CD4-positive, alpha-beta T cell treated with Interleukin-2 at 100 ng/mL for 4 hours (primary cell): Measurements from ENCODE around the gene FOLH1.
"Not testable (repeated sequence)": the region's sequence is repeated elsewhere in the genome, so short reads cannot be mapped to it uniquely, and the experiment has no call there.

Experiments
- DNase-seq: peaks from one replicate; pipeline ENCODE4 v3.0.0-alpha.2; 2020; ENCODE audit warnings: low spot score

Gene FOLH1

DNA sequence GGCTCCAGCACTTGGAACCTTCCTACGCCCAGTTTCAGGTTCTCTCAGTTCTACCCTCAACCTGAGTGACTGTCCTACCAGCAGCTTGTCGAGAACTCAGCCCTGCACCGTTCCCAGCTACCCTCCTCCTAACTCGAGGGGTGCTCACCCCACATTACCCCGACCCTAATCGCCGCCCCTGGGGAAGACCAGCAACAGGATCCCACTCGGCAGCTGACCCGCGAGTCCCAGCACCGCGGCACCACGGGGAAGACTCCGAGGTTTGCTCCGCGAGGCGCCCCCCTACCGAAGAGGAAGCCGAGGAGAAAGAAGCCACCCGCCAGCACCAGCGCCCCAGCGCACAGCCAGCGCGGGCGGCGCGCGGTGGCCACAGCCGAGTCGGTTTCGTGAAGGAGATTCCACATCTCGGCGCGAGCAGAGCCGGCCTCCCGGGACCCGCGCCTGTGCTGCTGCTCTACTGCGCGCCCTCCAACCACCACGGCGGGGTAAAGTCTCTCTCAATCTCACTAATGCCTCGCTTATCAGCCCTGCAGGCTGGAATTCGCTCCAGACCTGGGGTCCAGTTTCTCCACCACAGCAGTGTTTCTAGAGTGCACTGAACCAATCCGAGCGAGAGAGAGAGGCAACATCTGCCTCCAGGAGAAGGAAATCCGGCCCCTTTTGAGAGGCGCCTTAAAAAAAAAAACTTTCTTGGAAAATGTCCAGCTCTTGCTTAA, at the start of gene FOLH1:
Gene FOLH1, minus strand, starts transcription at position 597 of the 716 bp plus-strand sequence. Its CDS starts 193 bp downstream, at position 404.
- DNase-seq = no peak

DNA sequence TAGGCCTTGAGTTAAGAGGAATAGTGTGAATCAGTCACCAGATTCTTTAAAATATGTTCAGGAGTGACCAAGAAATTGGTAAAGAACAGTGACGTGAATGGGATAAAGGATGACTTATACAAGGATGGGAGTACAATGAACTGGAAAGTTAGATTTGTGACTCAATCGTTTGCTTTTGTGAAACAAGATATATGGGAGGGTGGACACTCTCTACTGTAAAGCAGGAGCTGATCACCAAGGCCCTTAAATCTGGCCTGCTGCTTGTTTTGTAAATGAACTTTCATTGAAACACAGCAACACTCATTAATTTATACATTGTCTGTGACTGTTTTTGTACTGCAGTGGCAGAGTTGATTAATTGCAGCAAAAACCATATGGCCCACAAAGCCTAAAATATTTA, 46.7 kb upstream of the FOLH1 start:
- not testable (repeated sequence) for DNase-seq

DNA sequence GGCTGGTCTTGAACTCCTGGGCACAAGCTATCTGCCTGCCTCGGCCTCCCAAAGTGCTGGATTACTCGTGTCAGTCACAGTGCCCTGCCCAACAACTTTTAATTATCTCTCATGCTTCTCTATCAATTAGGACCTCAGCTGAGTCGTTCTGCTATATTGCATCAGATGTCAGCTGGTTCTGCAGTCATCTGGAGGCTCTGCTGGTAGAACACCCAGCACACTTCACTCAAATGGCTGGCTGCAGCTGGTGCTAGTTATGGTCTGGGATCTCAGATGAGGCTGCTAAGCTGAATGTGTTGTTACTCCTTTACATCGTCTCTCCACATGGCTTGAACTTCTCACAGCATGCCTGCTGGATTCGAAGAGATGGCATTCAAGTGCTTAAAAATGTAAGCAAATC, 42.8 kb upstream of the FOLH1 start:
- not testable (repeated sequence) for DNase-seq

DNA sequence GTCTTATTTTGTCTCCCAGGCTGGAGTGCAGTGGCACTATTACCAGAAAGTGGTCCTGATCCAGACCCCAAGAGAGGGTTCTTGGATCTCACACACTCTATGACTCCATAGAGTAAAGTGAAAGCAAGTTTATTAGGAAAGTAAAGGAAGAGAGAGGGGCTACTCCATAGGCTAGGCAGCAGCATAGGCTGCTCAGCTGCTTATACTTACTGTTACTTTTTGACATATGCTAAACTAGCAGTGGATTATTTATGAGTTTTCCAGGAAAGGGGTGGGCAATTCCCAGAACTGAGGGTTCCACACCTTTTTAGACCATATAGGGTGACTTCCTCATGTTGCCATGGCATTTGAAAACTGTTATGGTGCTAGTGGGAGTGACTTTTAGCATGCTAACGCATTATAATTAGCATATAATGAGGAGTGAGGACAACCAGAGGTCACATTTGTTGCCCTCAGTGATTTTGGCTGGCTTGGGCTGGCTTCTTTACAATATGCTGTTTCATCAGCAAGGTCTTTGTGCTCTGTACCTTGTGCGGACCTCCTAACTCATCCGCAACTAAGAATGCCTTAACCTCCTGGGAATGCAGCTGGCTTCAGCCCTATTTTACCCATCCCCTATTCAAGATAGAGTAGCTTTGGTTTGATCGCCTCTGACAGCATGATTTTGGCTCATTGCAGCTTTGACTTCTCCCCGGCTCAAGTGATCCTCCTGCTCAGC, 42.2 kb upstream of the FOLH1 start:
- DNase-seq = not testable (repeated sequence)

DNA sequence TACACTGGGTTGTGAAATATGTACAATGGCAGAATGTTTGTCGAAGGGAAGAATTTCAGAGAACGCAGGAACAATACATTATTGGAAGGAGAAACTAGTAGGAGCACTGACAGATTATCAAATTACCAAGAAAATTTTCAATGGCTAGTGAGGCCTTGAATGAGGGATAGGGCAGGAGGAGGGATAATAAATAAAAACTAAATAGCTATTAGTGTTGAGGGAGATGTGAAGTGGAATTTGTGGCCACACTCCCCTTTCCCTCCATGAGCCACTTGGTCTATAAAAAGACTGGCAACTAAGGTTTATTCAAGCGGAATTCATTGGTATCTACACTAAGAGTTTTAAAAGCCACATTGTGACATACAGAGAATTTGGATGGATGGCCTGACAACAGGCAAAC, 41.0 kb upstream of the FOLH1 start:
- DNase-seq = not testable (repeated sequence)

DNA sequence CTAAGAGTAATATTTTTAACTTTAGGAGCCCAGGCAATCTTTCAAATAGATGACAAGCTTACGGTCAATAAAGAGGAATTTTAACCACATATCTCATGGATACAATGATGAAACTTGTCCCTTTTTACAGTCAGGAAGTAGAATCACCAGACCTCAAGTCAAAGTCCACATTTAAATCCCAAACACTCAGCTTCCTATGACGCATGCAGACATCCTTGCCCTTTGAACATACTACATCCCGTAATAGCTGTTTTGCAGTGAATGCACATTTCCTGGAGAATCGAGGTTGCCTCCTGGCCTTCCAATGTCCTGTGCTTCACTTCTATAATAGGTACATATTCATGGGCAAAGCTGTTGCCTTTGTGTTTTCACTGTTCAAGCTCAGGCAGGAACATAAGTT, 25.3 kb upstream of the FOLH1 start:
- DNase-seq = not testable (repeated sequence)

DNA sequence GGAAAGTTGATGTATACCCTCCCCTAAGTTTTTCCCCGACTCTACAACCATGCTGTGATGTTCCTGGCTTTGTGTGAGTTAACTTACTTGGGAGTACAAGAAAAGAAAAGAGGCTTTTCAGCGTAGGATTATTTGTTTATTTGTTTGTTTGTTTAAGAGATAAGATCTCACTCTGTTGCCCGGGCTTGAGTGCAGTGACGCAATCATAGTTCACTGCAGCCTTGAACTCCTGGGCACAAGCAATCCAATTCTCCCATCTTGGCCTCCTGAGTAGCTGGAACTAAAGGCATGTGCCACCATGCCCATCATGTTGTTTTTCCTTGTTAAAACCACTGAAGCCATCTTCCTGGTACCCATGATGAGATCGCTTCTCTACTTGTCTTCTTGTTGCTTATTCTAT, 24.6 kb upstream of the FOLH1 start:
- DNase-seq = not testable (repeated sequence)

DNA sequence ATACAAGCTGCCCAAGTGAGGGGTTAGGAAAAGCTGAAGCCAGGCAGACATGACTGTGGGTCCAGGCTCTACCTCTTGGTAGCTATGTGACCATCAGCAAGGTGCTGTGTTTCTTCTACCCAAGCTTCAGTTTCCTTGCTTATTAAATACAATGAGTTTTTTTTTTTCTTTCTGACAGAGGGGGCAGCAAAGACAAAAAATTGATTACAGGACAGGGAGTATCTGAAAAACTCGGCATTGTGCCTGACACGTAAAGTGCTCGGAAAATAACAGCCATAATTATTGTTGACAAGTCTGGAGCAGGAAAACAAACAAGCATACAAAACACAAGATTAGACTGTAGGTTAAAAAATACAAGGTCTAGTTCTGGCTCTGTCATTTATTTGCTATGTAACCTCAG, 23.3 kb upstream of the FOLH1 start:
- not testable (repeated sequence) for DNase-seq

DNA sequence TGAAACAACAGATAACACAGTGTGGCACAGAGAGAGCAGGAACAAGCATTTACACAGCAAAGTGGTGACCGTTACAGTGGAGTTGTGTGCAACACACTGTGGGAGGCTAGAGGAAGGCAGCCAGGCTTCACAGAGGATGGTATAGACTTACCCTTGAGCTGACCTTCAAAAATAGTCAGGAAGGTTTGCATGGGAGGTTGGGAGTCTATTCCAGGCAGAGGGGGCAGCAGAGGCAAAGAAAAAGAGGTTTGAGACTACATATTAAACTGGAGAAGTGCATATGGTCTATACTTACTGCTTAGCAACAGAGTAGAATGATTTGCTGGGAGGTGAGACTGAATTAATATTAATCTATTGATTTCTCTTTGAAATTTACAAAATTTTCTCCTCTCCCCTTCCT, 22.1 kb upstream of the FOLH1 start:
- not testable (repeated sequence) for DNase-seq

DNA sequence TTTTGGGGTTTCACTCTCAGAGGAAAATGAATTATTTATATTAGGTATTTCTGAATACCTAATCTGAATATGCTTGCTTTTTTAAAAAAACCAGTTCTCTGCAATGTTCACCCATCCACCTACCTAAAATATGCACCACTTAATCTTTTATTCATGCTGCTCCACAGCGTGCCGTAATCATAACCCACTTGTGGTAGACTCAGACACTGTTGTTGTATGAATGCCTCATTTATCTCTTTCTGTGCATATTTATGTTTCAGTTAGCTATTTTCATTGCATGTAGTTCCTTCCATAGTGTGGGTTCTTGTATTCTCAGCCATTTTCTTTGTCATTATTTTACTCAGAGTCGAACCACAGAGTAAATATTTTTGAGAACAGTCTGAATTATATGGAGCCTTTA, 21.6 kb upstream of the FOLH1 start:
- not testable (repeated sequence) for DNase-seq

DNA sequence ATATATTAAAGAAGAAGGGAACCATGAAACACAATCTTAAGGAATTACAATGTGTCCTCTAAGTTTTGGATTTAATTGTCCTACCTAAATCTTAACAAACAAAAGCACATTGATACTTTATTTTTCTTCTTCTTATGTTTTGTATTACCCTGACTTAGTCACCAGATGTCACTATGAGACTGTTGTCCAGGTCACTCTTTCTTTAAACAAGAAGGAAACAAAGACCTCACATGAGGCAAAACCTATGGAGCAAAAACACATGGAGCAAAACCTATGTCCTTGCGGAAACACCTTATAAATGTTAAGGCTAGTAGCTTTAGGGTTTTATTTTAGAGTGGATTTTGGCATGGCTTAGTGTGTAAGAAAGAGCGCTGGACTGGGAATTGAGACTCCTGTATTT, 20.7 kb upstream of the FOLH1 start:
- DNase-seq = not testable (repeated sequence)

DNA sequence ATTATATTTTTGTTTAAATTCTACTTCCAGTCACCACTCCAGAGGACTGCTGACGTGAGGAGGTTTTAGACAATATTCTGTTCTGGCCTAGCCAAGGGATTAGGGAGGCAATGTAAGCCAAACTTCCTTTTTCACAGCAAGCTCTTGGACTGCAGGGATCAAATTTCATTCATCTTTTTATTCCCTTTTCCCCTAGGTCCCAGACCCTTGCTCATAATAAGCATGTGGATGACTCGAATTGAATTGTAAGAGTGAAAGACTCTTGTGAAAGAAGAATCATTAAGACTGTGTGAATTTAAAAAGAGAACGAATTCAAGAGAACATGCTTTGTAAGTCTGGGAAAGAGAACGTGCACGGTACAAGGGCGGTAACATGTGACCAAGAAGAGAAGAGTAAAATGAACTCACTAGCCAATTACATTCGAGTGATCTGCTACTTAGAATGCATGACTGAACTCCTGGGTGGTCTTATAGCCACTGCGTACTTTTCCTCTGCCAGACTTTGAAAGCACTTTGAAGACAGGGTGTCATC, 16.9 kb upstream of the FOLH1 start:
- DNase-seq = not testable (repeated sequence)

DNA sequence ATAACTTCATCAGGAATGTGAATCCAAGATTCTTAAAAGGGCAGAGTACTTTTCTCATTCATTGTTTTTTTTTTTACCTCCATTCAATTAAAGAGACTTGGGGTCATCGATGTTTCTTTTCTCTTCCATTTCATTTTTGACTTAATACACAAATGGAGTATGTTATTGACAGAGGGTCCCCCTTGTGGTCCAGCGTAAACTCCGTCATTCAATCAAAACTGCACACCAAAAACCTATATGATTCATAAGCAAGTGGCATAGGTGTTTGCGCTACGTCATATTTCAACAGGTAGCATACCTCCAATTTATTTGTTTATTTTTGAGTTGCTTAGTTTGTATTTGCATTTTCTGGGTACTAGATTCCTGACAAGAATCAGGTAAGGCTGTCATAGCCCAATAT, 12.7 kb upstream of the FOLH1 start:
- no peak for DNase-seq

DNA sequence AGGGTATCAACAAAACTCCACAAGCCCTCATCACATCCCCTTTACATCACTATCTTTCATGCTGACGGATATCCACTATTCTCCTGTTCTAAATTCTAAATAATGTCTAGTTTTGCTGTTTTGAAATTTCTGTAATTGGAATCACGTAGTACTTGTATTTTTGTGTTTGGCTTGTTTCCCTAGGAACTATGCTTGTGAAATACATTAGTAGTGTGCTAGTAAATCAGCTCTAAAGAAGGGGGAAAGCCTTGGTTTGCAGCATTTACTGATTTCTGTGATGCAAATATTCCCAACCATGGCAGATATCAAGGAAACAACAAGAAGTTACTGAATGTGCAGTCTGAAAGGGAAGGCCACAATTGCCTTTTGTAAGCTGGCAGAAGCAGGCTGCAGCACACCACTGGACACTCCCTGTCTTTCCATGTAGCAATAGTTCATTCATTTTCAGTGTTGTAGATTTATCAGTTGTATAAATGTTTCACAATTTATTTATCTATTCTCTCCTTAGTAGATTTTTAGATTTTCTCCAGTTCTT, 4.7 kb upstream of the FOLH1 start:
- DNase-seq = no peak

DNA sequence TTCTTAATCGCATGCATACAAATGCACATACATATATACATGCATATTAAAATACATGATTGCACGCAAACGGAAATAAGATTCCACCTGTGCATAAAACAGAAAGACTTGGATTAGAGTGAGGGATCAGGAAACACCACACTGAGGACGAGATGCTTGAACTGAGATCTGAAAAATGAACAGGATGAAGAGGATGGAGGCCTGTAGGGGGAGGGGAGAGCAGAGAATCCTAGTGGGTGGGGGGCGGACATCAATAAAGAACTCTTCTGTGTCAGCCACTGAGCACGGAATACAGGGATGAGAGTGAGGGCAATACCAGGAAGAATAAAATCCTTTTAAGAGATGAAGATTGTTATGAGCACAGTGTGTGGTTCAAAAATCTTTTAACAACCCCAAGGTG, 1.4 kb downstream of the FOLH1 start:
- DNase-seq = not testable (repeated sequence)

DNA sequence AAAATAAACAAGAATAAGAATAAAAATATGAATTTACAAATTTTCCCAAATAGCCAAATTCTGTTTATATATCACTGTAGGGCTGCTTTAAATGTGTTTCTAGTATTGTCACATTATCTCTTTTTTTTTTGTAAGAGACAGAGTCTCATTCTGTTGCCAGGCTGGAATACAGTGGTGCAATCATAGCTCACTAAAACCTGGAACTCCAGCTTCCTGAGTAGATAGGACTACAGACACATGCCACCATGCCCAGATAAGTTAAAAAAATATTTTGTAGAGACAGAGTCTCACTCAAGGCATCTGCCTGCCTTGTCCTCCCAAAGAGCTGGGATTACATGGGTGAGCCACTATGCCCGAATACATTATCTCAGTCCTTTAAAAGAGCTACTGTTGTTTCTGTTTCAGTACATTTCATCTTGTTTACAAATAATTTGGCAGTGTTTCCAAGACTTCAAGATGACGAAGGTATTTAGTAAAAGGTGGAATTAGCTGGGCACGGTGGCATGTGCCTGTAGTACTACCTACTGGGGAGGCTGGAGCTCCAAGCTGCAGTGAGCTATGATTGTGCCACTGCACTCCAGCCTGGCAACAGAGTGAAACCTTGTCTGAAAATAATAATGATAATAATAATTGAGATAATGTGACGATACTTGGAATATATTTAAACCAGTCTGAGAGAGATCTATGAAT, 6.0 kb downstream of the FOLH1 start:
- no peak for DNase-seq

DNA sequence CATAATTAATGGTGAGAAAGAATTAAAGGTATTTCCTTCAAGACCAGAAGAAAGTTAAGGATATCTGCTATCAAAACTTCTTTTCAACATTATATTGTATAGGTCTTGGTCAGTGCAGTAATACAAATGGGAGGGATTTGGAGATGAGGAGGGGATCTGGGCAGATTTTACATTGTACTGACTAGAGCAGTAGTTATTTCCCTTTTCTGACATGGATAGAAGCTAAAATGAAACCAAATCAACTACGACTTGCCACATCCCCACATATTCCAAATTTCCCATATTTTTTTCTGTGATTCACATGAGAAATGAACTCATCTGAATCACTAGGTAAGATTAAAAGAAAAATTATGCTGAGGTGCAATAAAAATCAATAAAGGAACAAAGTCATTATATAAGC, 11.6 kb downstream of the FOLH1 start:
- DNase-seq = not testable (repeated sequence)

DNA sequence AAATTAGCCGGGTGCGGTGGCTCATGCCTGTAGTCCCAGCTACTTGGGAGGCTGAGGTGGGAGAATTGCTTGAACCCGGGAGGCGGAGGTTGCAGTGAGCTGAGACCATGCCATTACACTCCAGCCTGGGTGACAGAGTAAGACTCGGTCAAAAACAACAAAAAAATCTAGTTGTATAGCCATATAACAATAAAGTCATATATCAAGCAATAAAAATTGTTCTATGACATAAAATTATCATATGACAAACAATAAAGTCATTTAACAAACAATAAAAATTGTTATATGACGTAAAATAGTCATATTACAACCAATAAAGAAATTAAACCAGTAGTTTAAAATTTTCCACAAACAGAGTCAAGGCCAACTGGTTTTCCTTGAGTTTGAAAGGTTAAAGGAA, 12.4 kb downstream of the FOLH1 start:
- not testable (repeated sequence) for DNase-seq

DNA sequence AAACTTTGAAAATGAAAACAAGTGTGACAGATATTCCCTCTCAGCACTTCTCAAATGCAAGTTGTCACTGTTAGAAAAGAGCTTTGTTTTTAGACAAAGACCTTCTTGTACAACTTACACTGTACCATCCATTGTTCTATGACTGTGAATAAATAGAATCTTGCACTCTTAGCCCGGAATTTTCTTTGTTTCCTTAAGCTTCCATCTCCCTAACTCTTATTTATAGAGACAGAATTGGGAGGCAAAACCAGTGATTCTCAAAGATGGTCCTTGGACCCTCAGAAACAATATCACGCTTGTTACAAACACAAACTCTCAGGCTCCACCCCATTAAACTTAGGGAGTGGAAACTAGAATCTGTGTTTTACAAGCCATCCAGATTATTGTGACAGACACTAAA, 18.1 kb downstream of the FOLH1 start:
- DNase-seq = not testable (repeated sequence)

DNA sequence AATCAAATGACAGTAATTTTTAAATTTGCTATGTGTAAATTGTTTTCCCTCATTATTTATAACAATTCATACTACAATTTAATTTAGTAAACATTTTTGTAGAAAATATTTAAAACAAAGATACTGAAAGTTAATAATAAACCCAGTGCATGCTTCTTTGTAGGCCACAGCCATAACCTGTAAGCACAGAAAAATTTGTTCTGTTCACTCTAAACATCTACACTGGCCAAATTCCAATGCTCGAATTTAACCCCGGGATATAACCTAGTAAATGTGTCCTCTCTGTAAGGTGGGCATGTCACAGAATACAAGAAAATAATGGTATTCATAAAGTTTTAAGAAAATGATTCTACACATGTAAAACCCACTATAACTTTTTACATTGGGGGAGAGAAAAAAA, 22.2 kb downstream of the FOLH1 start:
- DNase-seq = not testable (repeated sequence)

DNA sequence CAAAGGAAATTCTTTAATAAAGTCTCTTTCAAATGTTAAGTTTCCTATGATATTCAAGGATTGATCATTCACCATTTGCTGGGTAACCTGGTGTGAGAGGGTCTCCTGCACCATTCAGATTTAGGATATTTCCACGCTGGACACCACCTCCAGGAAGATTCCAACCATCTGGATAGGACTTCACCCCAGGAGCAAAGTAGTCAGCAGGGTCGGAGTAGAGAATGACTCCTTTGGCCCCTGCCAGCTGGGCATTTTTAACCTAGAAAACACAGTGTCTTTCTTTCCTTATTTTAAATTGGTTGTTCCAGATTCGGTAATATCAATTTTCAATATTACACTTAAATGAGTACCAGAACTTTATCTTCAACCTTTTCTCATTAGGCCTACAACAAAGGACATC, 22.8 kb downstream of the FOLH1 start:
- not testable (repeated sequence) for DNase-seq

DNA sequence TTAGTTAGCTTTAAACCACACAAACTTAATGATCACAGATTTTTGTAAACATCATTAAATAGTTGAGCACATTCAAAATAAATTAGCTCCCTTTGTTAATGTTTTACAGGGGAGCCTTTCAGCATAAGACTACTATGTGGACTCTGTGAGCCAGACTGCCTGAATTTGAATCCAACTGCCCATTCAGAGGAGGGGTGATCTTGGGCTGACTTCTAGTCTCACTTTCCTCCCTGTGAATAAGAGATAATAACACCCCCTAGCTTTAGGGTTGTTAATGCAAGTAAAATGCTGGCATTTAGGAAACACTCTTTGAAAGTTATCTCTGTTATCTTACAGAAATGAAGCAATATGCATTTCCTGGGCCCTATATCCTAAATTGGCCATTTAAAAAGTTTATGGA, 23.6 kb downstream of the FOLH1 start:
- not testable (repeated sequence) for DNase-seq
